K562 (cell line): ENCODE results near the gene TTC38. TPM values are rescaled to one million over a fixed set of nuclear protein-coding genes. Genes with fewer than 3 reads are reported as not detected.

Source experiments
- ATAC-seq: fragments of 200-7000 bp; cut with Tn5 transposase; 3 replicates; pipeline ENCODE4 v1.9.1; 2020; ENCODE audit warnings: moderate library complexity
- BruUV-seq: library from RNA; stranded (reverse); fragments of 400-500 nt; replicated peaks from 2 replicates; lab custom pipeline; 2021; lab: Mats Ljungman, UMichigan
- CTCF ChIA-PET: fragments of 300-600 bp; formaldehyde crosslinking; extraction: SDS; loops from one replicate; lab custom pipeline; 2021; ENCODE audit warnings: low intra/inter-chr PET ratio; lab: Yijun Ruan, JAX
- POLR2A ChIA-PET: fragments of 300-600, 350-650 bp; sonication (Branson Sonifier 250); formaldehyde crosslinking; extraction: SDS; loops from one replicate; lab custom pipeline; 2021; ENCODE audit warnings: antibody characterized with exemption, inconsistent platforms; lab: Yijun Ruan, JAX
- DNase-seq, 4 experiments: peaks; one replicate each; pipeline versions ENCODE4 v3.0.0 to v3.0.0-alpha.2; 2011 to 2018; ENCODE audit warnings: low spot score in 3 of 4, mixed read lengths in 3 of 4; ENCODE audit errors: extremely low read depth in 1 of 4
- FAIRE-seq: peaks from 2 replicates; lab custom pipeline; 2011; peaks lifted over from hg19 to GRCh38; lab: Jason Lieb, UNC
- H2AFZ ChIP-seq: 2 replicates; pipeline ENCODE4 v1.6.0; 2011; ENCODE audit warnings: low read depth, low read length, control low read depth, inconsistent platforms
- H3K27ac ChIP-seq: fragments of 200-600 bp; 3 replicates; pipeline ENCODE4 v1.8.0; 2011; ENCODE audit warnings: low read depth, mild to moderate bottlenecking, control low read depth, inconsistent platforms, low read length, moderate library complexity, mixed read lengths; ENCODE audit errors: extremely low read depth
- H3K27me3 ChIP-seq, 2 experiments: fragments of 300-600 bp in 1 of 2; 2 replicates in 1 of 2; 3 replicates in 1 of 2; pipeline versions ENCODE4 v1.6.0 to v1.8.0; 2011; ENCODE audit warnings: inconsistent platforms in 2 of 2, low read length in 2 of 2, mild to moderate bottlenecking in 1 of 2, mixed read lengths in 1 of 2, moderate library complexity in 1 of 2; ENCODE audit not compliant: control insufficient read depth in 2 of 2, insufficient read depth in 2 of 2
- H3K36me3 ChIP-seq: fragments of 300-600 bp; 3 replicates; pipeline ENCODE4 v1.8.0; 2011; ENCODE audit warnings: mild to moderate bottlenecking, low read length, inconsistent platforms; ENCODE audit not compliant: control insufficient read depth, insufficient read depth
- H3K4me1 ChIP-seq, 2 experiments: fragments of 200-600 bp in 1 of 2; replicated peaks in 1 of 2; 2 replicates in 1 of 2; 3 replicates in 1 of 2; pipeline versions ENCODE4 v1.5.1 to v1.8.0; 2011; ENCODE audit warnings: inconsistent platforms in 2 of 2, low read length in 2 of 2, mild to moderate bottlenecking in 1 of 2, mixed read lengths in 1 of 2, moderate library complexity in 1 of 2; ENCODE audit not compliant: control insufficient read depth in 2 of 2, insufficient read depth in 2 of 2
- H3K4me2 ChIP-seq: 2 replicates; pipeline ENCODE4 v1.6.1; 2011; ENCODE audit warnings: low read length, control low read depth, inconsistent platforms, mixed read lengths; ENCODE audit not compliant: insufficient read depth
- H3K4me3 ChIP-seq: fragments of 200-600 bp; sonication (generic), shearing (Covaris generic); 2 replicates; pipeline ENCODE4 v1.5.1; 2016; ENCODE audit warnings: control low read depth, inconsistent platforms
- H3K79me2 ChIP-seq: fragments of 200-600 bp; 3 replicates; pipeline ENCODE4 v1.8.0; 2011; ENCODE audit warnings: low read length, inconsistent platforms; ENCODE audit not compliant: control insufficient read depth, insufficient read depth
- H3K9ac ChIP-seq, 2 experiments: 2 replicates each; pipeline versions ENCODE4 v1.6.0 to v1.6.1; 2011; ENCODE audit warnings: low read depth in 2 of 2, low read length in 2 of 2, control low read depth in 1 of 2, inconsistent platforms in 1 of 2, mild to moderate bottlenecking in 1 of 2, mixed read lengths in 1 of 2; ENCODE audit not compliant: insufficient read depth in 1 of 2
- H3K9me1 ChIP-seq: one replicate; pipeline ENCODE4 v1.6.0; 2011; ENCODE audit warnings: inconsistent platforms, mild to moderate bottlenecking, low read length, moderate library complexity; ENCODE audit not compliant: control insufficient read depth, insufficient read depth
- H3K9me3 ChIP-seq: replicated peaks from 2 replicates; pipeline ENCODE4 v1.5.1; 2011; ENCODE audit warnings: low read depth, low read length, inconsistent platforms; ENCODE audit not compliant: control insufficient read depth, insufficient read depth
- H4K20me1 ChIP-seq: replicated peaks from 2 replicates; pipeline ENCODE4 v1.6.1; 2011; ENCODE audit warnings: low read length, inconsistent platforms, mixed read lengths; ENCODE audit not compliant: control insufficient read depth, insufficient read depth
- BDP1 ChIP-seq: IDR thresholded peaks from 3 replicates; pipeline ENCODE4 v1.6.1; 2011; ENCODE audit not compliant: insufficient read length, insufficient read depth
- BRF2 ChIP-seq: IDR thresholded peaks from 3 replicates; pipeline ENCODE4 v1.6.1; 2011; ENCODE audit warnings: borderline replicate concordance, mild to moderate bottlenecking; ENCODE audit not compliant: insufficient read length, insufficient read depth
- EWSR1 ChIP-seq: fragments of 450-650 bp; IDR thresholded peaks from 2 replicates; pipeline ENCODE4 v1.6.1; 2018; ENCODE audit warnings: borderline replicate concordance, mild to moderate bottlenecking, low read depth, moderate library complexity; ENCODE audit not compliant: partially characterized antibody
- HCFC1 ChIP-seq: IDR thresholded peaks from 2 replicates; pipeline ENCODE4 v1.6.1; 2012; ENCODE audit warnings: low read depth, low read length, improper control_type of control experiment
- PRDM10 ChIP-seq: fragments of 450-650 bp; IDR thresholded peaks from 2 replicates; pipeline ENCODE4 v1.6.1; 2018; ENCODE audit not compliant: partially characterized antibody
- RBFOX2 ChIP-seq: fragments of 200-400 bp; formaldehyde crosslinking; IDR thresholded peaks from 2 replicates; pipeline ENCODE4 v1.6.1; 2017; ENCODE audit warnings: low read depth, mild to moderate bottlenecking, low read length, moderate library complexity
- ZNF143 ChIP-seq: sonication (generic); formaldehyde crosslinking; IDR thresholded peaks from 2 replicates; pipeline ENCODE4 v1.9.0; 2022; ENCODE audit warnings: mild to moderate bottlenecking, missing genetic modification reagents
- WGBS: fragments of 100-300 bp; shearing (Covaris generic); methylation state at CpG from one replicate; pipeline ENCODE4 v1.1.6; 2016; ENCODE audit warnings: low coverage, mixed read lengths; ENCODE audit not compliant: insufficient coverage; ENCODE audit errors: missing lambda C conversion rate; 5-methylcytosine and 5-hydroxymethylcytosine counted together
- in situ Hi-C: fragments of 300-500 bp; cut with MboI; formaldehyde crosslinking; loops from 4 replicates; pipeline ENCODE4 v1.15.0; 2018; ENCODE audit warnings: inconsistent platforms, mixed read lengths
- intact Hi-C: fragments of 100-400 bp; cut with micrococcal nuclease; formaldehyde crosslinking; loops from 2 replicates; pipeline ENCODE4 v1.14.2; 2022
- polyA plus RNA-seq, 8 experiments: library from polyadenylated mRNA; depleted of rRNA in 4 of 8; stranded (reverse) in 5 of 8; unstranded in 3 of 8; fragments of >200 nt; fragmentation: Nextera tagmentation in 2 of 8; fragmentation: Illumina TruSeq in 1 of 8; extraction: Ambion mirVana in 2 of 8; extraction: Trizol in 1 of 8; gene quantifications; 2 replicates each; pipeline versions ENCODE4 v1.2.1 to v1.2.3, GENCODE V29; 2011 to 2014; ENCODE audit warnings: inconsistent platforms in 1 of 8, missing spikeins in 1 of 8
- total RNA-seq, 7 experiments: library from RNA; depleted of rRNA in 6 of 7; stranded (reverse); fragments of >200 nt in 6 of 7; fragmentation: Illumina TruSeq in 2 of 7; extraction: Trizol in 2 of 7; gene quantifications; 2 replicates each; pipeline versions ENCODE4 v1.2.1 to v1.2.3, GENCODE V29; 2011 to 2021; ENCODE audit warnings: low replicate concordance in 1 of 7

TTC38 gene
- total and polyA plus RNA-seq, 9 of the 15 experiments (the other 6 are each of a cell fraction or from before 2014, with no cell fraction given) = 0.84 to 28.4 (median 18.1) TPM

GRCh38 chr22:46273432-46274148 lies 5.8 kb downstream of the TTC38 start:
- H3K27ac ChIP-seq = no peak overlapping the region
- H3K27me3 ChIP-seq = no peaks in the 10 kb centered on the region
- no peaks in the 10 kb centered on the region for H4K20me1 ChIP-seq
- peaks cover 0 to 13% of the 10 kb centered on the region in 2 experiments; a peak in 3 of 5 replicates for H3K4me1 ChIP-seq
- intact Hi-C loops (no loop called here), in situ Hi-C loops (no loop called here)
- BruUV-seq = no TSS peak
- no peak overlapping the region for H3K4me3 ChIP-seq
- ChIA-PET POLR2A (interaction anchor here (0.7 kb wide), 1 partner anchor 17 kb away, joined by 3 read pairs; no protein-coding TSS in a partner anchor), CTCF (no interaction called here)
- TF ChIP-seq PRDM10 = no peak
- no peak for TF ChIP-seq HCFC1
- no peak for TF ChIP-seq BDP1
- TF ChIP-seq BRF2 = no peak
- TF ChIP-seq RBFOX2 = 0 out of 2 replicates have a peak, but pooled peaks have one; percentile 6
- TF ChIP-seq ZNF143 (CRISPR knock-in tag) = no peak
- TF ChIP-seq EWSR1 = no peak
- ATAC-seq (no peak), DNase-seq (no peak), FAIRE-seq (no peak)
- no peaks in the 10 kb centered on the region for H3K9me3 ChIP-seq
- no peak overlapping the region for H3K9ac ChIP-seq
- 95% methylated on average over 10 of the region's 12 CpGs for WGBS
- peaks cover 10% of the 10 kb centered on the region for H3K79me2 ChIP-seq
- H2AFZ ChIP-seq = no peak overlapping the region
- H3K4me2 ChIP-seq = no peak overlapping the region
- H3K9me1 ChIP-seq = peaks cover 2% of the 10 kb centered on the region
- H3K36me3 ChIP-seq = peaks cover 59% of the 10 kb centered on the region; the same call in 2 of the 3 replicates
